HUES64 (cell line): ENCODE measurements around the gene CNN2.

Source experiments
- H3K27ac ChIP-seq: 2 replicates; pipeline ENCODE4 v1.7.0; 2013; ENCODE audit warnings: low read depth, low read length, inconsistent platforms
- H3K27me3 ChIP-seq: 2 replicates; pipeline ENCODE4 v1.6.1; 2013; ENCODE audit warnings: mild to moderate bottlenecking, low read length; ENCODE audit not compliant: insufficient read depth
- H3K36me3 ChIP-seq: 2 replicates; pipeline ENCODE4 v1.6.1; 2013; ENCODE audit warnings: mild to moderate bottlenecking, low read length; ENCODE audit not compliant: insufficient read depth
- H3K4me1 ChIP-seq: 2 replicates; pipeline ENCODE4 v1.6.1; 2013; ENCODE audit warnings: mild to moderate bottlenecking, low read length, moderate library complexity; ENCODE audit not compliant: insufficient read depth
- H3K4me3 ChIP-seq: 2 replicates; pipeline ENCODE4 v1.5.1; 2013; ENCODE audit warnings: mild to moderate bottlenecking, low read length, moderate library complexity
- H3K9ac ChIP-seq: 2 replicates; pipeline ENCODE4 v1.6.1; 2013; ENCODE audit warnings: mild to moderate bottlenecking, low read depth, low read length
- H3K9me3 ChIP-seq: 2 replicates; pipeline ENCODE4 v1.6.1; 2013; ENCODE audit warnings: low read depth, low read length; ENCODE audit not compliant: insufficient read depth
- WGBS: fragments of 150-250, 120-280 bp; methylation state at CpG from one replicate; pipeline ENCODE4 v1.1.7; 2013; ENCODE audit warnings: missing lambda C conversion rate; 5-methylcytosine and 5-hydroxymethylcytosine counted together

The CNN2 gene

GRCh38 chr19:1047696-1048147 is 21.3 kb downstream of the CNN2 start:
- no peak overlapping the region for H3K27ac ChIP-seq
- no peaks in the 10 kb centered on the region for H3K27me3 ChIP-seq
- no peaks in the 10 kb centered on the region for H3K9me3 ChIP-seq
- H3K36me3 ChIP-seq = no peaks in the 10 kb centered on the region
- no peak overlapping the region for H3K4me3 ChIP-seq
- no peak overlapping the region for H3K9ac ChIP-seq
- no peaks in the 10 kb centered on the region for H3K4me1 ChIP-seq
- WGBS = 91% methylated on average over 20 of the region's 20 CpGs

DNA sequence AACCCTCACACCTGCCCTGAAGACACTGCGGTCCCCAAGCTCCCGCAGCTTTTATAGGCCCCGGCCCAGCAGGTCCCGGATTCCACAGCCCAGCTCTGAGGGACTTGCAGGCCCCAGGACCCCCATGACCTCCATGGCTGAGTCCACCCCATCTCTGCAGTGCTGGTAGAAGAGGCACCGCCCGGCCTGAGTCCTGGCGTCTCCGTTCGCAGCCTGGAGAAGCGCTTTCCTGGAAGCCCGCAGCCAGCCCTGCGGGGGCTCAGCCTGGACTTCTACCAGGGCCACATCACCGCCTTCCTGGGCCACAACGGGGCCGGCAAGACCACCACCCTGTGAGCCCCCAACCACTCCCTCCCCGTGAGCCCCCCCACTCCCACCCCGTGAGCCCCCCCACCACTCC is 22.7 kb downstream of the CNN2 start:
- Histone ChIP-seq H3K27ac (no peak overlapping the region), H3K4me1 (no peaks in the 10 kb centered on the region), H3K9ac (no peak overlapping the region), H3K9me3 (no peaks in the 10 kb centered on the region), H3K4me3 (no peak overlapping the region), H3K27me3 (no peaks in the 10 kb centered on the region), H3K36me3 (no peaks in the 10 kb centered on the region)
- WGBS = 88% methylated on average over 15 of the region's 17 CpGs

DNA sequence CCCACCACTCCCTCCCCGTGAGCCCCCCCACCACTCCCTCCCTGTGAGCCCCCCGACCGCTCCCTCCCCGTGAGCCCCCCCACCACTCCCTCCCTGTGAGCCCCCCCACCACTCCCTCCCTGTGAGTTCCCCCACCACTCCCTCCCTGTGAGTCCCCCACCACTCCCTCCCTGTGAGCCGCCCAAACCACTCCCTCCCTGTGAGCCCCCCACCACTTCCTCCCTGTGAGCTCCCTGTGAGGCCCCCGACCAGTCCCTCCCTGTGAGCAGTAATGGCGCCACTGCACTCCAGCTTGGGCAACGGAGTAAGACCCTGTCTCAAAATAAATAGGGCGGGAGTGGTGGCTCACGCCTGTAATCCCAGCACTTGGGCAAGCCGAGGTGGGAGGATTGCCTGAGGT is 23.4 kb downstream of the CNN2 start:
- no peak overlapping the region for H3K27ac ChIP-seq
- H3K9me3 ChIP-seq = no peaks in the 10 kb centered on the region
- H3K4me3 ChIP-seq = no peak overlapping the region
- no peak overlapping the region for H3K9ac ChIP-seq
- no peaks in the 10 kb centered on the region for H3K4me1 ChIP-seq
- H3K27me3 ChIP-seq = no peaks in the 10 kb centered on the region
- 0 out of 2 replicates have a peak, but pooled peaks cover 1% of the 10 kb centered on the region for H3K36me3 ChIP-seq
- 52% methylated on average over 7 of the region's 11 CpGs for WGBS

- no peaks in the 10 kb centered on the region for H3K4me1 ChIP-seq
- no peak overlapping the region for H3K4me3 ChIP-seq
- H3K27ac ChIP-seq = peak overlapping the region; percentile 25; the same call in 1 of the 2 replicates
- H3K27me3 ChIP-seq = no peaks in the 10 kb centered on the region
- peaks cover 10% of the 10 kb centered on the region; the same call in 1 of the 2 replicates for H3K36me3 ChIP-seq
- WGBS = 57% methylated on average over 31 of the region's 31 CpGs
- H3K9ac ChIP-seq = no peak overlapping the region
- H3K9me3 ChIP-seq = 0 out of 2 replicates have a peak, but pooled peaks cover 3% of the 10 kb centered on the region
Observed at GRCh38 chr19:1050989-1051788, 24.8 kb downstream of the CNN2 start.

DNA sequence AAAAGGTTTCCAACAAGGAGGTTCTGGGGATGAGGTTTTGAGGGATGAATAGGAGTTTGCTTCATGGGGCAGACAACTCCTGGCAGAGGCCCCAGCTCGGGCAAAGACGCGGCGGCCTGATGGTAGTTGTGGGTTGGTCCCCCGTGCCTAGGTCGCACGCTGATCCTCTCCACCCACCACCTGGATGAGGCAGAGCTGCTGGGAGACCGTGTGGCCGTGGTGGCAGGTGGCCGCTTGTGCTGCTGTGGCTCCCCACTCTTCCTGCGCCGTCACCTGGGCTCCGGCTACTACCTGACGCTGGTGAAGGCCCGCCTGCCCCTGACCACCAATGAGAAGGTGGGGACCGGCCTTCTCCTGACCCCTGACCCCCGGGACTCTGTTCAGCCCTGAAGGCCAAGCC is 25.4 kb downstream of the CNN2 start:
- WGBS = 69% methylated on average over 17 of the region's 17 CpGs
- Histone ChIP-seq H3K9ac (no peak overlapping the region), H3K27ac (no peak overlapping the region), H3K9me3 (peaks cover 9% of the 10 kb centered on the region; the same call in 1 of the 2 replicates), H3K36me3 (peaks cover 15% of the 10 kb centered on the region; the same call in 1 of the 2 replicates), H3K4me3 (no peak overlapping the region), H3K27me3 (no peaks in the 10 kb centered on the region), H3K4me1 (no peaks in the 10 kb centered on the region)

GRCh38 chr19:1052349-1052975 is 26.1 kb downstream of the CNN2 start:
- Histone ChIP-seq H3K27me3 (no peaks in the 10 kb centered on the region), H3K9me3 (peaks cover 16% of the 10 kb centered on the region), H3K9ac (no peak overlapping the region), H3K4me3 (no peak overlapping the region), H3K27ac (no peak overlapping the region), H3K36me3 (peaks cover 19% of the 10 kb centered on the region; the same call in 1 of the 2 replicates), H3K4me1 (no peaks in the 10 kb centered on the region)
- WGBS = 79% methylated on average over 3 of the region's 5 CpGs

DNA sequence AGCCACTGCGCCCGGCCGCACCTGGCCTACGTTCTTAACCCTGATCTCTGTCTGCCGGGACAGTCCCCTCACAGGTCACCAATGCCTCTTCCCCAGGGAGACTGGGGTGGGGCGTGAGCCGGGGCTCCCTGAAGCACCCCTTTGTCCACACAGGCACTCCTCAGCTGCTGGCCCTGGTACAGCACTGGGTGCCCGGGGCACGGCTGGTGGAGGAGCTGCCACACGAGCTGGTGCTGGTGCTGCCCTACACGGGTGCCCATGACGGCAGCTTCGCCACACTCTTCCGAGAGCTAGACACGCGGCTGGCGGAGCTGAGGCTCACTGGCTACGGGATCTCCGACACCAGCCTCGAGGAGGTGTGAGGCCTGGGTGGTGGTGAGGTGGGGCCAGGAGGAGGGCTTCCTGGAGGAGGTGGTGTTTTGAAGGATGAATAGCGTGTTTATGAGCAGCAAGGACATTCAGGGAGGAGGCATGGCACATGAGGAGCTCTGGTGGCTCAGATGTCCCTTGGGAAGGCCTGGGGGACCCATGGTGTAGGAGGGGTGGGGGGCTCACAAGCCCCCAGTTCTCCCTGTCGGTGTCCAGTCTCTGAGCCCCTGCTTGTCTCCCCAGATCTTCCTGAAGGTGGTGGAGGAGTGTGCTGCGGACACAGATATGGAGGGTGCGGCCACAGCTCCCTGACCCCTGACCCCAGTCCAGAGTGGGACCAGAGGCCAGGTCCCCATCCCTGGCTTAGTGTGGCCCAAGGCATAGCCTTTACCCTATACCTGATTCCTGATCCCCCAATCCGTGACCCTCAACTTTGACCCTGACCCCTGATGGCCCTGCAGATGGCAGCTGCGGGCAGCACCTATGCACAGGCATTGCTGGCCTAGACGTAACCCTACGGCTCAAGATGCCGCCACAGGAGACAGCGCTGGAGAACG is 27.0 kb downstream of the CNN2 start:
- H3K36me3 ChIP-seq = peaks cover 19% of the 10 kb centered on the region; the same call in 1 of the 2 replicates
- H3K9me3 ChIP-seq = peaks cover 25% of the 10 kb centered on the region
- H3K4me1 ChIP-seq = no peaks in the 10 kb centered on the region
- no peaks in the 10 kb centered on the region for H3K27me3 ChIP-seq
- no peak overlapping the region for H3K9ac ChIP-seq
- WGBS = 90% methylated on average over 31 of the region's 31 CpGs
- no peak overlapping the region for H3K4me3 ChIP-seq
- no peak overlapping the region for H3K27ac ChIP-seq

DNA sequence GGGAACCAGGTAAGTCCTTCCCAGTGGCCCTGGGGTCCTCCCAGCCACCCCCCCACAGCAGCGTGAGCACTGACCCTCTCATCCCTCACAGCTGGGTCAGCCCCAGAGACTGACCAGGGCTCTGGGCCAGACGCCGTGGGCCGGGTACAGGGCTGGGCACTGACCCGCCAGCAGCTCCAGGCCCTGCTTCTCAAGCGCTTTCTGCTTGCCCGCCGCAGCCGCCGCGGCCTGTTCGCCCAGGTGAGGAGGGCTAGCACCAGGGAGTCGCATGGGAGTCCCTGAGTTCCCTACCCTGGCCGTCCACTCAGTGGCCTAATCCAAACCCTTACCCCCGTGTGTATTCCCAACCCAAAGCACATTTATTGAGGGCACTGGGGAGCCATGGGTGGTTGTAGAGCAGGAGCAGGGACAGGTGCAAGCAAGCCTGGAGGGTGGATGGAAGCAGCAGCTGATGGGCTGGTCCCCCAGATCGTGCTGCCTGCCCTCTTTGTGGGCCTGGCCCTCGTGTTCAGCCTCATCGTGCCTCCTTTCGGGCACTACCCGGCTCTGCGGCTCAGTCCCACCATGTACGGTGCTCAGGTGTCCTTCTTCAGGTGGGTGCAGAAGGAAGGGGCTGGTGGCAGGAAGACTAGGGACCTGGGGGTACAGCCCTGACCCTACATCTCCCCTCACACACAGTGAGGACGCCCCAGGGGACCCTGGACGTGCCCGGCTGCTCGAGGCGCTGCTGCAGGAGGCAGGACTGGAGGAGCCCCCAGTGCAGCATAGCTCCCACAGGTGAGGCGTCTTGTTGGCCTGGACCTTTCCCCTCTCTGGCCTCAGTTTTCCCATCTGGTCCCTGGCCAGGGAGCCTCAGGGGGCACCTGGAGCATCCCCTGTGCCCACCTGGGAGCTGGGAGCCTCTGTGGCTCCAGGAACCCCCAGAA is 28.0 kb downstream of the CNN2 start:
- peaks cover 31% of the 10 kb centered on the region for H3K9me3 ChIP-seq
- 95% methylated on average over 28 of the region's 28 CpGs for WGBS
- H3K4me3 ChIP-seq = no peak overlapping the region
- no peak overlapping the region for H3K9ac ChIP-seq
- H3K27me3 ChIP-seq = no peaks in the 10 kb centered on the region
- no peak overlapping the region for H3K27ac ChIP-seq
- H3K36me3 ChIP-seq = peaks cover 19% of the 10 kb centered on the region; the same call in 1 of the 2 replicates
- H3K4me1 ChIP-seq = no peaks in the 10 kb centered on the region

DNA sequence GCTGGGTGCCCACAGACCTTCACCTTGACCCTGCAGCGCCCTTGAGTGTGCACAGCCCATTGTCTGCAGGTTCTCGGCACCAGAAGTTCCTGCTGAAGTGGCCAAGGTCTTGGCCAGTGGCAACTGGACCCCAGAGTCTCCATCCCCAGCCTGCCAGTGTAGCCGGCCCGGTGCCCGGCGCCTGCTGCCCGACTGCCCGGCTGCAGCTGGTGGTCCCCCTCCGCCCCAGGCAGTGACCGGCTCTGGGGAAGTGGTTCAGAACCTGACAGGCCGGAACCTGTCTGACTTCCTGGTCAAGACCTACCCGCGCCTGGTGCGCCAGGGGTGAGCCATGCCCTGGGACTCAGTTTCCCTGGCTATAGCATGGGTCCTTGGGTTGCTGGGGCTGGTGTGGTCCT is 28.6 kb downstream of the CNN2 start:
- H3K27me3 ChIP-seq = no peaks in the 10 kb centered on the region
- H3K27ac ChIP-seq = no peak overlapping the region
- peaks cover 19% of the 10 kb centered on the region; the same call in 1 of the 2 replicates for H3K36me3 ChIP-seq
- no peaks in the 10 kb centered on the region for H3K4me1 ChIP-seq
- H3K4me3 ChIP-seq = no peak overlapping the region
- WGBS = 91% methylated on average over 14 of the region's 14 CpGs
- H3K9me3 ChIP-seq = peaks cover 31% of the 10 kb centered on the region
- no peak overlapping the region for H3K9ac ChIP-seq
